Renal cortical epithelial cell (primary cell): ENCODE data around the gene STK36. TPM values are rescaled to one million over a fixed set of nuclear protein-coding genes. Genes with fewer than 3 reads are reported as not detected.
A peak's percentile ranks its signal among the peaks of the same experiment; 100 is the strongest.

ENCODE experiments used
- DNase-seq: peaks from one replicate; pipeline ENCODE4 v3.0.0-alpha.2; 2011; ENCODE audit warnings: low read depth
- total RNA-seq: library from RNA; depleted of rRNA; stranded (reverse); fragments of >200 nt; gene quantifications from 2 replicates; pipeline ENCODE4 v1.2.3, GENCODE V29; 2014

STK36 gene
- total RNA-seq = 9.2 and 50.5 TPM in 2 replicates

DNA sequence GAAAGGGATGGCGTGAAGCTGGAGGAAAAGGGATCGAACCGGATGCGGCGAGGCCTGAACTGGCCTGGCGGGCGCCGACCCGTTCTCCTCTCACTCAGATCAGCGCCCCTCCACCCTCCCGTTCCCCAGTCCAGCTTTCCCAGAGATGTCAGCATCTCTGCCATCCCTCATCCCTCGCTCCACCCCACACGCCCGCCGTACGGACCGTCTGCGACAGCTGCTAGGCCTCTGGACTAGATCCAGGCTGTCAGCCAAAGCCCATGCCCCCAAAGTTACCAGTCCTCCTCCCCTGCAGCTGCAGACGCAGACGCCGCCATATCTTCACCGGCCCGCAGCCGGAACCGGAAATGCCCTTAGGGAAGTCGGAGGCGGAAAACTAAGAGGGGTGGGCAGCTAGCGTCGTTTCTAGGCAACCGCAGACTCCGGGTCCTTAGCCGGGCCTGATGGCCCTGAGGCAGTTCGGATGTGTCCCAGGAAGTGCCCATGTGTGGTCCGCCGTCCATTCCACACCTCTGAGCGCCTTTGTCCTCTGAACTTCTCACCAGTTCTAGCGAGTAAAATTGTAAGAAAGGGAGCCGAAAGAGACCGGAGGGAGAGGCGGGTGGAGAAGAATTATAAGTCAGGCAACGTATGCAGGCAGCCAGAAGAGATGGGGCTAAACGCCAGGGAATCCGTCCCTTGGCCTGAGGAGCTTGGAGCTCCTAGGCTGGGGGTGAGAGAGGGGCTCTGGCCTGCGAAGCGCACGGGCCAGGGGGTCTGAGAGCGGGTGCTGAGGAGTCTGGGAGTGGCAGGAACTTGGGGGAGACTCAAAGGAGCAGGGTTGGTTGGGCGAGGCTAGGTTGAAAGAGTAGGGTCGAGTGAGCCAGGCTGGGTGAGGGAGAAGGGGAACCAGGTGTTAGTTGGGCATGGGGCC lies at the start of gene STK36, which contains the start of gene RNF25:
Gene STK36, plus strand, starts transcription at position 433 of the 913 bp plus-strand sequence. CDS start 744 bp downstream, outside the sequence.
Gene RNF25, minus strand, starts transcription at position 349 of the 913 bp plus-strand sequence. Its CDS starts 32 bp downstream, at position 317.
- peak; percentile 81 for DNase-seq

DNA sequence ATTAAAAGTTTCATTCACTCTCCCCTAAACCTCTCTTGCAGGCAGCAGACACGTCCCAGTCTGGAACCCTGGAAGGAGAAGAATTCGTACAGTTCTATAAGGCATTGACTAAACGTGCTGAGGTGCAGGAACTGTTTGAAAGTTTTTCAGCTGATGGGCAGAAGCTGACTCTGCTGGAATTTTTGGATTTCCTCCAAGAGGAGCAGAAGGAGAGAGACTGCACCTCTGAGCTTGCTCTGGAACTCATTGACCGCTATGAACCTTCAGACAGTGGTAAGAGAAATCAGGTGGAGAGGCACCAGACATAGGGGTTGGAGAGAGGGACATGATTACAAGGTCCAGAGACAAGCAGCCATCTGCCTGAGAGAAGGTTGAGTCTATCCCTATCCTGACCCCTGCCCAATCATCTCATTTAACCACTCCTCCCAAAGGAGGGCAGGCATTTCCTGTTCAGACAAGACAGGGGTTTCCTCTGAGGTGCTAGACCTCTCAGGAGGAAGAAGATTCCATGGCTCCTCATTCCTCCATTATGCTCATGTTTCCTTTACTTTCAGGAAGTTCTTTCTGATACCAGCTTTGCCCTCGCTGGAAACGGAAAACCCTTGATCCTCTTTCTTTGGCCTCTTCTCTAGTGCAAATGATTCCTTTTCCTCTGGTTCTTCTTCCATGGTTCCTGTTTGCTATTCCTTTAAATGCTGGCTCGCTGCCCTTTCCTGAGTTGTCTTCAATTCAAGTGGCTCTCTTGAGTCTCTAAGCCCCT lies 49.1 kb upstream of the STK36 start:
- DNase-seq = peak; percentile 39

- DNase-seq = no peak
These were observed 48.5 kb upstream of the STK36 start for GRCh38 chr2:218623366-218623705.

DNA sequence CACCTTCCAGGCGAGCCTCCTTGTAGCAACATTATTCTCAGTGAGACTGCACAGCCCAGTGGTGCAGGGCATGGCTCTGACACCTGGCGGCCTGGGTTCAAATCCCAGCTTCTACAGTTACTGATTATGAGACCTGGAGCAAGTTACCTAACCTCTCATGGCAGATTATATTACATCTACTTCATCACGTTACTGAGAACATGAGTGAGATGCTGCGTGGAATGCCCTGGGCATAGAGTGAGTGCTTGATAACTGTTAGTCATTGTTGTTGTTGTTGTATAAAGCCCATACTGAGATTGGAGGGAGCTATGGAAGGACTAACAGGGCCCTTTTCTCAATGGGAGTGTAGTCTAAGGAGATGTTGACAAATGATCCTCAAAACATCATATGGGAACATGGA lies 45.5 kb upstream of the STK36 start:
- DNase-seq = no peak

GRCh38 chr2:218627939-218628338 lies 43.9 kb upstream of the STK36 start:
- DNase-seq = no peak

- peak; percentile 41 for DNase-seq
These were observed 40.0 kb upstream of the STK36 start for GRCh38 chr2:218631837-218632236.

GRCh38 chr2:218635719-218636118 lies 36.2 kb upstream of the STK36 start:
- no peak for DNase-seq

DNA sequence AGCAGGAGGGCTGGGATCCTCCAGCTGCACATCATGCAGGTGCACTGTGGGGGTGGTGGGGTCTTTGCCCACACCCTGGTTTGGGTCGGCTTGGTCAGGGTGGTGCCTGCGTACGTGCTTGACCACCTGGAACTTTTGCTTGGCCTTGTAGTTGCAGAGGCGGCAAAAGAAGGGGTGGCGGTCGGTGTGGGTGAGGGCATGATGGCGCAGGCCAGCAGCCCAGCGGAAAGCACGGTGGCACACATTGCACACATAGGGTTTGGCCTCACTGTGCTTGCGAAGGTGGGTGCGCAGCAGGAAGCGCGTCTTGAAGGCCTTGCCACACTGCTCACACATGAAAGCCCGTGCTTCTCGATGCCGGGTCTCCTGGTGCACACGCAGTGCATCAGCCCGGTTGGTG lies 33.5 kb upstream of the STK36 start:
- no peak for DNase-seq

- no peak for DNase-seq
These were observed 29.7 kb upstream of the STK36 start for GRCh38 chr2:218642121-218642656.

- DNase-seq = no peak
These were observed 29.1 kb upstream of the STK36 start for GRCh38 chr2:218642786-218643185.

DNA sequence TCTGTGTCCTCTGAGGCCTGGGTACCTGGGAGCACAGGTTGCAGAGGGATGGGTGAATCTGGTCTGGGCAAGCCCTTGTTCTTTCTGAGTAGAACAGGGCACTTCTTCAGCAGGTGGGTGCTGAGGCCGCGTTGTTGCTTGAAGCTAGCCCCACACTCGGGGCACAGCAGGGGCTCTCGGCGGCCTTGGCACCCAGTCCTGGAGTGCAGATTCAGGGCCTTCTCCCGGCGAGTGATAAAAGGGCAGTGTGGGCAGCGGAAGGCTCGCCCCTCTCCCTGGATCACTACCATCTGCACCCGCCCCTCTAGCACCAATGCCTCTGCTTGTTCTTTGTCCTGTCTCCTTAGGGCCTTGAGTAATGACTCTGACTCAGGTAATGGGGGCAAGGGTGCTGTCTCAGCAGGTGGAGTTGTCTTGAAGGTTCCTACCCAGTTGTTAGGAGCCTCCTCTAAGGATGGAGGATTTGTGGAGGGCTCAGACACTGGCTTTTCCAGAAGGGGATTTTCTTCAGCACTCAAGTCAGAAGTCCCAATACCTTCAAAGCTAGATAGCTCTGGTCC lies 28.1 kb upstream of the STK36 start:
- peak; percentile 6 for DNase-seq

- no peak for DNase-seq
These were observed 27.2 kb upstream of the STK36 start for GRCh38 chr2:218644721-218645120.

GRCh38 chr2:218645126-218645525 lies 26.8 kb upstream of the STK36 start:
- DNase-seq = peak; percentile 99

DNA sequence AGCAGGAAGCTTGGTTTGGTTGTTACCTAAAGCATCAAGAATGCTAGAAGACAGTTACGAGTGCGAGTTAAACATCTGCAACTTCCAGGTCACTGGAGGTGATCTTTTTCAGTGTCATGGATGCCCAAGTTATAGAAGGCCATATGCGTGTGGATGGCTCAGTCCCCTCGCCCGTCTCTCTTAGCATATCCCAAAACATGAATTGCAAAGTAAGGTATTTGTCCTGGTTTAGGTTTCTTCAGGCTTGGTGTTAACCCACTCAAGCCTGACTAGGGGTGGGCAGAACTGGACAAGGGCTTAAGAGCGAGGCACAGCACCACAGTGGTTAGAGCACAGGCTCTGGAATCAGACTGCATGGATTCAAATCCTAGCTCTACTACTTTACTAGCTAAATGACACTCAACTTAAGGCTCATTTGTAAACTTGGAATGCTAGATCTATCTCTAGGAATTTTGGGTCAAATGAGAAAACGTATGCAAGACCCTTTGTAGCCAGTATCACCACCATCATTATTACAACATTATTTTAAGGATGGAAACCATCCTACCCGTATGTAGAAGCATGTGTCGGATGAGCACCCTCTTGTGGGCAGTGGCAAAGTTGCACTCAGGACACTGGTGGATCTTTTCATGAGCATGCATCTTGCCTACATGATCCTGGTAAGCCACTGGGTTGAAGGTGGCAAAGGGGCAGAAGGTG lies 23.6 kb upstream of the STK36 start:
- DNase-seq = peak; percentile 70

DNA sequence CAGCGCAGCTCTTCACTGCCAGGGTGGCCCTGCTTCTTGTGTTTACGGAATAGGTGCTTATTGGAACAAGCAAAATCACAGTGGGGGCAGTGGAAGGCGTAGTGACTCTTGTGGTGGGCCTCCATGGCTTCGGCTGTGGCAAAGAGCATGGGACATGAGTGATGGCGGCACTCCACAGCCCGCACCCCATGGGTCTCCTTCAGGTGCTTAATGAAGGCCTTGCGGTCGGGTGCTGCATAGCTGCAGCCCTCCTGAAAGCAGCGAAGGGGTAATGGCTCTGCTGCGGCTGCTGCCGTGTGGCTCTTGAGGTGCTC lies 23.1 kb upstream of the STK36 start:
- DNase-seq = no peak

GRCh38 chr2:218655751-218656150 lies 16.1 kb upstream of the STK36 start:
- DNase-seq = no peak

DNA sequence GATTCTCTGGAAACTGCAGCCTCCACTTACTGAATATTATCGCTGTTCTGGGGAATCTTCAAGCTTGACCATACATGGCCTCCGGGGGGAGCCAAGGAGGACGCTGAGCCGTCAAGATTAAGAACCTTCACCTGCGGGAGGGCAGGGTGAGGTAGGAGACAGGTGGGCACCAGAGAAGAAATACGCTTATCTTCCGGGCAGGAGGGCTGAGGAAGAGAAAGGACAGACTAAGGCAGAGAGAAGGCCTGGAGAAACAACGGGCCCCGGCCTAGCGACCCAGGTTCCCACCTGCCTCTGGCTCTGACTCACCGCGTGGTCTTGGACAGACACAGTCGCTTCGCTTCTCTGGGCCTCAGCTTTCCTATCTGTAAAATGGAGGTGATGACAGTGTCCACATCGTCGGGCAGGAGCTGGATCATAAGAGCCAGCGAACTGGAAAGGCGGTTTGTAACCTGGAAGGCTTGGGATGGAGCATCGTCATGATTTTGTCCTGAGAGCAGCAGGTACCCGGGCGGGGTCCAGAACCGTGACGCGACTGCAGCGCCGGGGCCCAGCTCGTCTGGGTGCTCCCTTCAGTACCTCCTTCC lies 13.1 kb upstream of the STK36 start:
- DNase-seq = peak; percentile 51

GRCh38 chr2:218659258-218659987 lies 12.5 kb upstream of the STK36 start, which contains the start of the genes BCS1L and ZNF142:
Gene BCS1L, plus strand, starts transcription at chr2:218659683. Its CDS starts 1,305 bp downstream, at chr2:218660988.
Gene ZNF142, minus strand, starts transcription at chr2:218659623. Its CDS starts 3,194 bp downstream, at chr2:218656429.
- peak; percentile 85 for DNase-seq

- no peak for DNase-seq
These were observed 11.9 kb upstream of the STK36 start for GRCh38 chr2:218659988-218660358.

GRCh38 chr2:218662377-218662776 lies 9.5 kb upstream of the STK36 start:
- no peak for DNase-seq
